ENCODE measurements around the gene SIAH1.
"Not testable (repeated sequence)": the region's sequence is repeated elsewhere in the genome, so short reads cannot be mapped to it uniquely, and the experiment has no call there.

The SIAH1 gene

DNA sequence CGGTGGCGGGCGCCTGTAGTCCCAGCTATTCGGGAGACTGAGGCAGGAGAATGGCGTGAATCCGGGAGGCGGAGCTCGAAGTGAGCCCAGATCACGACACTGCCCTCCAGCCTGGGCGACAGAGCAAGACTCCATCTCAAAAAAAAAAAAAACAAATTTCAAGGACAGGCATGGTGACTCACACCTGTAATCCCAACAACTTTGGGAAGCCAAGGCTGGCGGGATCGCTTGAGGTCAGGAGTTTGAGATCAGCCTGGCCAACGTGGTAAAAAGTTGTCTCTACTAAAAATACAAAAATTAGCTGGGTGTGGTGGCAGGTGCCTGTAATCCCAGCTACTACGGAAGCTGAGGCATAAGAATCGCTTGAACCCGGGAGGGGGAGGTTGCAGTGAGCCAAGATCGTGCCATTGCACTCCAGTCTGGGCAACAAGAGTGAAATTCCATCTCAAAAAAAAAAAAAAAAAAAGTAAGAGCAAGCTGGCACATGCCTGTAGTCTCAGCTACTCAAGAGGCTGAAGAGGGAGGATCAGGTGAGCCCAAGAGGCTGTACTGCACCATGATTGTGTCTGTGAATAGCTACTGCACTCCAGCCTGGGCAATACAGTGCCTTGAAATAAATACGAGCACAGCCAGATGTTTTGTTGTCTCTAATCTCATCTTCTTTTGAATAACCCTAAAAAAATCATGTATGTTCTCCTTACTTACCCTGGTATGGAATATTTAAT, 14.4 kb downstream of the SIAH1 start:
- intact Hi-C loops (cut with DNase I); DNase-seq: not testable (repeated sequence)

GRCh38 chr16:48370229-48370628, 15.0 kb downstream of the SIAH1 start:
- DNase-seq: no peak
- intact Hi-C loops (cut with DNase I): no loop called here

- intact Hi-C loops (cut with DNase I): no loop called here
- no peak for DNase-seq
Observed at GRCh38 chr16:48369765-48370164, 15.4 kb downstream of the SIAH1 start.

DNA sequence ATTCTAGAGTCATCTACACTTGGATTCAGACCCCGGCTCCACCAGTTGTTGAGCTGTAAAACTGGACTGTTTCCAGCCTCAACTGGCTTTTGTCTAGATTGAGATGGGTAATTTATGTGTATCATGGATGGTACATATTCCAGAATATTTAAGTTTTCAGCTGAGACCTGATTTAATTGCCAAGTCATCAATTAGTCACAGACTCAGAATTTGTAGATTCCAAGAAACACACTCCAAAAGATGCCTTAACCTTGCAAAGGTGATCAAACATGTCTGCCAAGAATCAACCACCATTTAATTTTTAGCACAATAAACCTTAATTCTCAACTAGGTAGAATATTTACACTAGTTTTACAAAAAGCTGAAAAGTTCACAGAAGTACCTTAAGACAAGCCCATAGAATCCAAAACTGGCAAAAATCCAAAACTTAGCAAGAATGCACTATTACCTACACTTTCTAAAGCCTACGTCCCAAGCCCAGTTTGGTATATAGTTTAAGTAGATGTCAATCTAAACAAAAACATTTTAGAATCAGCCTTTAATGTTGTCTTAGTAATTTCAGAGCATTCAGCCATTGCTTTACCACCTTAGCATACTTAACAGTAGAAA, 17.7 kb downstream of the SIAH1 start:
- DNase-seq: no peak
- intact Hi-C loops (cut with DNase I): no loop called here

DNA sequence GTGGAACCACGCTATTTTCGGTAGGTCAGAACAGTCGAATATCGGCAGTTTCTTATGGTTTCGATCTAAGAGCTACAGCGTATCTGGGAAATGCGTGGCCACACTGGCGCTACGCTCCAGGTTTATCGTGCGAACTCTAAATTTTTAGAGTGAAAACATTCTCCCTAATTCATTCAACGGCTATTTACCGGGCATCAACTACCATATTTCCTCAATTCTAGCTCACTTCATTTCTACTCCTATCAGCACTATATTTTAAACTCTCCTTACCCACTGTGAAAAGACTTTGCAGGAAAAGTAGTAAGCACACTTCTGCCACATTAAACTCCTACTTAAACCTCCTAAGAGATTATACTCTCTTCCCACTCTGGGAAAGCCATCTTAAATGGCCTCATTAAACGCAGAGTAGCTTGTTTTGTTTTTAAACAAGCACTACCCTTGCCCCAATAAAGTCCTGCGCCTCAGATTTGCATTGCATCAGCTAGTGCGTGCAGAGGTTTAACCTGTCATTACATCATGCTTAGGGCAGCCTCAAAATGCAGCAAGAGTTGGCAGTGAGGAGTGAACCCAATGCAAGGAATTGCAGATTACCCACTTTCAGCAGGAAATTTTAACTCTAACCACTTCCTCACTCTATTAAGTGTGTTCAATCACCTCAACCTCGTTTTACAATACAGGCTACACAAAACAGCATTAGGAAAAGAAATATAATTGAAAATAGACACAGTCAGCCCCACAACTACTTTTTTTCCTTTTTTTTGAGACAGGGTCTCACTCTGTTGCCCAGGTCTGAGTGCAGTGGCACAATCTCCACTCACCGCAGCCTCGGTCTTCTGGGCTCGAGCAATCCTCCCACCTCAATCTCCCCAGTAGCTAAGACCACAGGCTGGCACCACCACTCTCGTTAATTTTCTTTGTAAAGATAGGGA, 18.8 kb downstream of the SIAH1 start:
- intact Hi-C loops (cut with DNase I): no loop called here
- no peak for DNase-seq

- intact Hi-C loops (cut with DNase I): no loop called here
- DNase-seq: peak; percentile 68 to 94 (median 86)
Observed at GRCh38 chr16:48365601-48366164, 19.5 kb downstream of the SIAH1 start.

DNA sequence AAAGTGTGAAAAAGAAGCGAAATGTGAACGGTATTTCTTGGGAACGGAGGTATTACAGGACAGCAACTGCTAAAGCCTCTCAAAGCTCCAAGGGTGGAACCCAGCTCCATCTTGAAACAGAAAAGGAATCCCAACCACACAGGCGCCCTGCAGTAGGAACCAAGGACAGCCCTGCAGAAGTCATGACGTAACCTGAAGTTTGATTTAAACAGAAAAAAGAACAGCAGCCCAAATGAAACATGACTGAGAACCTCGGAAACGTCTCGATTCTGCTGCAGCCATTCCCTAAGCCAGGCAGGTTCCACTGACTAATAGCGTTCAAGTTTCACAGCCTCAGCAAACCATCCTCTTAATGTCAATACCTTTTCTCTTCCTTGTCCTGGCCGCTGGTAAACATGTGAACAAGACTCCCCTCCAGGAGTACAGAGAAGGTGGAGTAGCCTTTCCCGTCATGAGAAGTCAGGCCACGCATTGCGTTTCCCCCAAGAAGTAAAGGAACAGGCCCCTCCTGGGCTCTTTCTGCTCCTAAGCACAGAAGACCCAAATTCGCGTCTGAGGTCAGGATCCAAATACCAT, 20.1 kb downstream of the SIAH1 start:
- intact Hi-C loops (cut with DNase I): no loop called here
- DNase-seq: no peak

GRCh38 chr16:48361540-48362144, 23.6 kb downstream of the SIAH1 start:
- intact Hi-C loops (cut with DNase I): no loop called here

GRCh38 chr16:48361012-48361411, 24.2 kb downstream of the SIAH1 start:
- intact Hi-C loops (cut with DNase I): no loop called here

More at GRCh38 chr16:48361540-48362144, 23.6 kb downstream of the SIAH1 start:
- DNase-seq: no peak

DNA sequence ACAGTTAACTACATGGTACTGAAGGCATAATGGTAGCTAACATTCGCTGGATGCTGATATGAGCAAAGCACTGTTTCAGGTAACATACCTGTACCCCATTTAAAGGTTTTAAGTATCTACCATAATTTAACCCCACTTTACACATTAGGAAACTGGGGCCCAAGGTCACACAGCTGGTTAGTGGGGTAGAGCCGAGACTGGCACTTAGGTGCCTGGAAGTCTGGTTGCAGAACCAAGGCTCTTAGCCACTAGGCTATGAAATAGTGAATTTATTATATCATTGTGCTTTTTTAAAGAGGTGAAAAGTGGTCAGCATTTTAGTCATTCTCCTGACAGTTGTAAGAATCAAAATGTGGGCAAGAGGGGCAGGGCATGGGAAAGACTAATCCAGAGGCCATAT, 25.2 kb downstream of the SIAH1 start:
- intact Hi-C loops (cut with DNase I): no loop called here
- DNase-seq: no peak

More at GRCh38 chr16:48361012-48361411, 24.2 kb downstream of the SIAH1 start:
- no peak for DNase-seq

- intact Hi-C loops (cut with DNase I): no loop called here
- DNase-seq: no peak
Observed at GRCh38 chr16:48358419-48358818, 26.8 kb downstream of the SIAH1 start.

DNA sequence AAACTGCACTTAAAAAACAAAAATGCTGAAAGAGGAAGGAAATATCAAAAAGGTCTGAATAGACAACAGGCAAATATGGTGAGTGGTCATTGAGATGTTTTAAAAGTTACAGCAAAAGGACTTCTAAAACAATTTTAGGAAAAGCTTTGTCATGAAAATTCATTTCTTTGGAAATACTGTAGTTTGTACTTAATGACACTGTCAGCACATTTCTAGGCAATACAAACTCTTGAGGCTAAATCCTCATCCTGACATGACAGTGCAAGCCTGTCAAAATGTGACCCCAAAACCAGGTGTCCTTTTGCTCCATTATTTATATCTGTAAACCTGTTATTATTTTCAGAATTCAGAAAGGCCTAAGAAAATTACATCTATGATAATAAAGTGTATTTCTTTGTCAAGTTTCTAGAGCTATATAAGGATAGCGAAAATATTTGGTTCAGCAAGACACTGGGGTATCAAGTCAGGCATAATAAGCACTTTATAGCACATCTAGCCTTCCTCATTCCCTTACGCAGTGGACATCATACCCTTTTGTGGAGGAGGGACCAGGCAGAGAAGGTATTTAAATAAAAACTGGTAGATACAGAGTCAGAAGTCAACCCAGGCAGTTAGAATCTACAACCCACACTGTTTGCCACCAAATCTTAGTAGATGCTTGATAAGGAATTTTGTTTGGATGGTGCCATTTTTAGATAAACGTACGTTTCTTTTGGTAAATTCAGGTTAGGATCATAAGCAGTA, 28.4 kb downstream of the SIAH1 start:
- DNase-seq: no peak
- intact Hi-C loops (cut with DNase I): no loop called here

- intact Hi-C loops (cut with DNase I): loop anchor here (5.0 kb wide), 2 partner anchors 187 to 267 kb away; no protein-coding TSS in a partner anchor
Observed at GRCh38 chr16:48354877-48355855, 30.0 kb downstream of the SIAH1 start.

GRCh38 chr16:48354385-48354784, 30.8 kb downstream of the SIAH1 start:
- not testable (repeated sequence) for DNase-seq
- intact Hi-C loops (cut with DNase I): loop anchor here (5.0 kb wide), 2 partner anchors 188 to 268 kb away; no protein-coding TSS in a partner anchor

More at GRCh38 chr16:48354877-48355855, 30.0 kb downstream of the SIAH1 start:
- DNase-seq: no peak

DNA sequence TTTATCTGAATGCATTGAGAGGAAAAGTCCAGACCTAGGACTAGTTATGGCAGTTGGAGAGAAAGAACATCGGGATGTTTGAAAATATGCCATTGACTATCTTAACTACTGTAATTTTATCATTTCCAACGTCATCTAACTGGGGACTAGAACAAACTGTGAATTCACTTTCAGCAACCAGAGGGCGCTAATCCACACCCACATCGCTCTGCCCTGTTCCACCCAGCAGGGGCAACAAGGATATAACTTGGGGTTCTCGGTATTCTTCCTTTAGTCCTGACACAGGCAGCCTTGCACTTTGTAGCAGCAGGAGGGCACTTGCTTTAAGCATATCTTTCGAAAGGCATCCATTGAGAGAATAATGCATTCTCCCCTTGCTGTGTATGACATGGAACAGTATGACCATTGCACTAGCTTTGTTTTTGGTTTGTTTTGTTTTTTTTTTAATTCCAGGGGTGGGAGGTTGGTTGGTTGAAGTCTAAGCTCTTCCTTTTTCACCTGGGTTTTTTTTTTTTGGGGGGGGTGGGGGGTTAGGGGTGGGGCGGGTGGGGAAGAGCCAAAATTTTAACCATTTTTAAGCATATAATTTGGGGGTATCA, 31.5 kb downstream of the SIAH1 start:
- peak in 40 of 42 donors; percentile 29 to 87 (median 63) for DNase-seq
- intact Hi-C loops (cut with DNase I): loop anchor here (5.0 kb wide), 2 partner anchors 189 to 269 kb away; no protein-coding TSS in a partner anchor
